ENCODE results near the gene MXD4. TPM values are rescaled to one million over a fixed set of nuclear protein-coding genes. Genes with fewer than 3 reads are reported as not detected.

The MXD4 gene
- total and polyA plus RNA-seq, 9 of the 15 experiments (the other 6 are each of a cell fraction or from before 2014, with no cell fraction given), result 0.06 to 13.5 (median 5.9) TPM

DNA sequence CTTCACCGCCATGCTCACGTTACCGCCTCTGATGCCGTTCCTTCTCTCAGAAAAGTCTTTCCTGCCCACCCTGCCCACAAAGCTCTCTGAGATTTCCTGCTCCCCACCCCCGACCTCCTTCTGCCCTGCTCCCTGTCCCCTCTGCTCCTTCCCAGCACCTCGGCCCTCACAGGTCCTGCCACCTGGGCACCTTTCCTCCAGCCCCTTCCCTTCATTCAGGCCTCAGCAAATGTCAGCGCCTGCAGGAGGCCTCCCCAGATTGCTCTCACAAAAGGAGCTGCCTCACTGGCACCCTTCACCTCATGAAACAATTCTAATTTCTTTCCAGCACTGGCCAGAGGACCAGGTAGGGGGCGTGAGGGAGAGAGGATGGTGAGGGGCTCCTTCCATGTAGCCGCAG is 33.6 kb upstream of the MXD4 start (continued):
- no peak for TF ChIP-seq KDM5B (IDR thresholded peaks at IDR 0.05; ENCODE audit: insufficient replicate concordance, low read depth, low read length)
- TF ChIP-seq NBN (IDR thresholded peaks at IDR 0.05; ENCODE audit: low read depth), result no peak
- TF ChIP-seq, protein P1, sequence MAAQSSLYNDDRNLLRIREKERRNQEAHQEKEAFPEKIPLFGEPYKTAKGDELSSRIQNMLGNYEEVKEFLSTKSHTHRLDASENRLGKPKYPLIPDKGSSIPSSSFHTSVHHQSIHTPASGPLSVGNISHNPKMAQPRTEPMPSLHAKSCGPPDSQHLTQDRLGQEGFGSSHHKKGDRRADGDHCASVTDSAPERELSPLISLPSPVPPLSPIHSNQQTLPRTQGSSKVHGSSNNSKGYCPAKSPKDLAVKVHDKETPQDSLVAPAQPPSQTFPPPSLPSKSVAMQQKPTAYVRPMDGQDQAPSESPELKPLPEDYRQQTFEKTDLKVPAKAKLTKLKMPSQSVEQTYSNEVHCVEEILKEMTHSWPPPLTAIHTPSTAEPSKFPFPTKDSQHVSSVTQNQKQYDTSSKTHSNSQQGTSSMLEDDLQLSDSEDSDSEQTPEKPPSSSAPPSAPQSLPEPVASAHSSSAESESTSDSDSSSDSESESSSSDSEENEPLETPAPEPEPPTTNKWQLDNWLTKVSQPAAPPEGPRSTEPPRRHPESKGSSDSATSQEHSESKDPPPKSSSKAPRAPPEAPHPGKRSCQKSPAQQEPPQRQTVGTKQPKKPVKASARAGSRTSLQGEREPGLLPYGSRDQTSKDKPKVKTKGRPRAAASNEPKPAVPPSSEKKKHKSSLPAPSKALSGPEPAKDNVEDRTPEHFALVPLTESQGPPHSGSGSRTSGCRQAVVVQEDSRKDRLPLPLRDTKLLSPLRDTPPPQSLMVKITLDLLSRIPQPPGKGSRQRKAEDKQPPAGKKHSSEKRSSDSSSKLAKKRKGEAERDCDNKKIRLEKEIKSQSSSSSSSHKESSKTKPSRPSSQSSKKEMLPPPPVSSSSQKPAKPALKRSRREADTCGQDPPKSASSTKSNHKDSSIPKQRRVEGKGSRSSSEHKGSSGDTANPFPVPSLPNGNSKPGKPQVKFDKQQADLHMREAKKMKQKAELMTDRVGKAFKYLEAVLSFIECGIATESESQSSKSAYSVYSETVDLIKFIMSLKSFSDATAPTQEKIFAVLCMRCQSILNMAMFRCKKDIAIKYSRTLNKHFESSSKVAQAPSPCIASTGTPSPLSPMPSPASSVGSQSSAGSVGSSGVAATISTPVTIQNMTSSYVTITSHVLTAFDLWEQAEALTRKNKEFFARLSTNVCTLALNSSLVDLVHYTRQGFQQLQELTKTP (IDR thresholded peaks at IDR 0.05; ENCODE audit: low read depth in 1 of 2, partially characterized antibody in 2 of 2), result no peak
- TF ChIP-seq IRF1 (CRISPR knock-in tag; IDR thresholded peaks at IDR 0.05; ENCODE audit: borderline replicate concordance), result no peak
- TF ChIP-seq ILK (tag; IDR thresholded peaks at IDR 0.05; ENCODE audit: borderline replicate concordance, low read depth), result no peak
- TF ChIP-seq SMAD3 (CRISPR knock-in tag; conservative IDR thresholded peaks at IDR 0.05), result no peak

Data from K562 (cell line).